ENCODE results near the gene SPRED3. TPM values are rescaled to one million over a fixed set of nuclear protein-coding genes. Genes with fewer than 3 reads are reported as not detected.

Gene SPRED3
- total RNA-seq, 2 experiments from 2014 or later: 0.09 to 3.0 TPM

GRCh38 chr19:38442736-38443135 lies 54.2 kb downstream of the SPRED3 start:
- Histone ChIP-seq H3K9me3 (ENCODE audit: low read length) (no peaks in the 10 kb centered on the region), H2AFZ (ENCODE audit: low read length) (no peak overlapping the region), H3K36me3 (ENCODE audit: insufficient read depth, low read length) (no peaks in the 10 kb centered on the region), H3K4me1 (ENCODE audit: insufficient read depth, low read length, poor library complexity, severe bottlenecking) (no peaks in the 10 kb centered on the region), H3K4me2 (ENCODE audit: low read length) (no peak overlapping the region), H3K79me2 (ENCODE audit: insufficient read depth, low read depth, low read length) (no peaks in the 10 kb centered on the region), H4K20me1 (ENCODE audit: insufficient read depth, low read length) (no peaks in the 10 kb centered on the region), H3K4me3 (ENCODE audit: low read depth, low read length, poor library complexity, severe bottlenecking) (no peak overlapping the region), H3K27ac (ENCODE audit: low read depth, low read length, poor library complexity, severe bottlenecking) (no peak overlapping the region), H3K9me2 (ENCODE audit: insufficient read depth, low read length) (no peaks in the 10 kb centered on the region)
- CTCF ChIA-PET (ENCODE audit: unreplicated experiment): no interaction called here
- DNase-seq (ENCODE audit: low spot score): no peak
- intact Hi-C loops (cut with micrococcal nuclease; ENCODE audit: unreplicated experiment): no loop called here
- no peak for TF ChIP-seq CTCF (conservative IDR thresholded peaks at IDR 0.05; ENCODE audit: low read length)
- no peak for TF ChIP-seq EZH2phosphoT487 (IDR thresholded peaks at IDR 0.05; ENCODE audit: borderline replicate concordance, low read depth, low read length)
- POLR2A ChIA-PET: no interaction called here
- BruUV-seq (replicated peaks): no TSS peak

GRCh38 chr19:38443458-38443999 lies 55.0 kb downstream of the SPRED3 start:
- no TSS peak for BruUV-seq (replicated peaks)
- Histone ChIP-seq H3K9me2 (ENCODE audit: insufficient read depth, low read length) (no peaks in the 10 kb centered on the region), H3K4me3 (ENCODE audit: low read depth, low read length, poor library complexity, severe bottlenecking) (no peak overlapping the region), H4K20me1 (ENCODE audit: insufficient read depth, low read length) (no peaks in the 10 kb centered on the region), H3K27ac (ENCODE audit: low read depth, low read length, poor library complexity, severe bottlenecking) (no peak overlapping the region), H3K36me3 (ENCODE audit: insufficient read depth, low read length) (no peaks in the 10 kb centered on the region), H2AFZ (ENCODE audit: low read length) (no peak overlapping the region), H3K4me1 (ENCODE audit: insufficient read depth, low read length, poor library complexity, severe bottlenecking) (no peaks in the 10 kb centered on the region), H3K79me2 (ENCODE audit: insufficient read depth, low read depth, low read length) (no peaks in the 10 kb centered on the region), H3K4me2 (ENCODE audit: low read length) (no peak overlapping the region), H3K9me3 (ENCODE audit: low read length) (no peaks in the 10 kb centered on the region)
- ChIA-PET CTCF (ENCODE audit: unreplicated experiment) (no interaction called here), POLR2A (no interaction called here)
- intact Hi-C loops (cut with micrococcal nuclease; ENCODE audit: unreplicated experiment): no loop called here
- TF ChIP-seq EZH2phosphoT487 (IDR thresholded peaks at IDR 0.05; ENCODE audit: borderline replicate concordance, low read depth, low read length): no peak
- TF ChIP-seq CTCF (conservative IDR thresholded peaks at IDR 0.05; ENCODE audit: low read length): no peak
- no peak for DNase-seq (ENCODE audit: low spot score)

GRCh38 chr19:38444026-38444425 lies 55.5 kb downstream of the SPRED3 start:
- no peaks in the 10 kb centered on the region for H3K4me1 ChIP-seq (ENCODE audit: insufficient read depth, low read length, poor library complexity, severe bottlenecking)
- no peak overlapping the region for H2AFZ ChIP-seq (ENCODE audit: low read length)
- H3K4me3 ChIP-seq (ENCODE audit: low read depth, low read length, poor library complexity, severe bottlenecking): no peak overlapping the region
- no peaks in the 10 kb centered on the region for H4K20me1 ChIP-seq (ENCODE audit: insufficient read depth, low read length)
- no peak for DNase-seq (ENCODE audit: low spot score)
- H3K9me3 ChIP-seq (ENCODE audit: low read length): no peaks in the 10 kb centered on the region
- POLR2A ChIA-PET: no interaction called here
- H3K4me2 ChIP-seq (ENCODE audit: low read length): no peak overlapping the region
- H3K27ac ChIP-seq (ENCODE audit: low read depth, low read length, poor library complexity, severe bottlenecking): no peak overlapping the region
- intact Hi-C loops (cut with micrococcal nuclease; ENCODE audit: unreplicated experiment): no loop called here
- H3K36me3 ChIP-seq (ENCODE audit: insufficient read depth, low read length): no peaks in the 10 kb centered on the region
- H3K79me2 ChIP-seq (ENCODE audit: insufficient read depth, low read depth, low read length): no peaks in the 10 kb centered on the region
- H3K9me2 ChIP-seq (ENCODE audit: insufficient read depth, low read length): no peaks in the 10 kb centered on the region
- BruUV-seq (replicated peaks): no TSS peak
- TF ChIP-seq CTCF (conservative IDR thresholded peaks at IDR 0.05; ENCODE audit: low read length) (no peak), EZH2phosphoT487 (IDR thresholded peaks at IDR 0.05; ENCODE audit: borderline replicate concordance, low read depth, low read length) (no peak)
- CTCF ChIA-PET (ENCODE audit: unreplicated experiment): no interaction called here

Measured in OCI-LY7 (cell line).